ENCODE results near the gene KIT.

- no peak for TF ChIP-seq CTCF (IDR thresholded peaks at IDR 0.05; ENCODE audit: insufficient read depth, low read length, poor library complexity, severe bottlenecking)
- no peak for TF ChIP-seq EZH2phosphoT487 (conservative IDR thresholded peaks at IDR 0.05; ENCODE audit: low read length)
These were observed 43.6 kb upstream of the KIT start for GRCh38 chr4:54614149-54614548.

Measured in SU-DHL-6 (cell line).